Large intestine (tissue), 12 donors: ENCODE results near the gene GGT6. TPM values are rescaled to one million over a fixed set of nuclear protein-coding genes. Genes with fewer than 3 reads are reported as not detected.
A peak's percentile ranks its signal among the peaks of the same experiment; 100 is the strongest.
"Not testable (repeated sequence)": the region's sequence is repeated elsewhere in the genome, so short reads cannot be mapped to it uniquely, and the experiment has no call there.

Experiments
- DNase-seq, 2 donors: peaks; one replicate each; pipeline versions ENCODE4 v3.0.0 to v3.0.0-alpha.2; 2013
- H3K27ac ChIP-seq: one replicate; pipeline ENCODE4 v1.5.1; 2013; ENCODE audit warnings: low read length
- H3K27me3 ChIP-seq: 2 replicates; pipeline ENCODE4 v1.6.1; 2013; ENCODE audit warnings: low read length; ENCODE audit not compliant: control insufficient read depth, insufficient read depth
- H3K36me3 ChIP-seq: 2 replicates; pipeline ENCODE4 v1.6.1; 2013; ENCODE audit warnings: low read length; ENCODE audit not compliant: control insufficient read depth, insufficient read depth
- H3K4me1 ChIP-seq: one replicate; pipeline ENCODE4 v1.6.1; 2013; ENCODE audit warnings: low read length; ENCODE audit not compliant: control insufficient read depth, insufficient read depth
- H3K4me3 ChIP-seq: one replicate; pipeline ENCODE4 v1.5.1; 2013; ENCODE audit warnings: low read length
- H3K9me3 ChIP-seq: one replicate; pipeline ENCODE4 v1.6.1; 2013; ENCODE audit warnings: mild to moderate bottlenecking, low read depth, low read length, moderate library complexity; ENCODE audit not compliant: control insufficient read depth
- WGBS: methylation state at CpG from one replicate; pipeline ENCODE4 v1.1.5; 2013; ENCODE audit warnings: low lambda C conversion rate; ENCODE audit not compliant: insufficient coverage; 5-methylcytosine and 5-hydroxymethylcytosine counted together
- long read RNA-seq, 11 donors: transcript quantifications; one replicate each; lab custom pipeline, GENCODE V29; 2026
- polyA plus RNA-seq: library from polyadenylated mRNA; unstranded; fragments of 120-200 nt; gene quantifications from one replicate; pipeline ENCODE4 v1.2.1, GENCODE V29; 2013

The GGT6 gene, protein sequence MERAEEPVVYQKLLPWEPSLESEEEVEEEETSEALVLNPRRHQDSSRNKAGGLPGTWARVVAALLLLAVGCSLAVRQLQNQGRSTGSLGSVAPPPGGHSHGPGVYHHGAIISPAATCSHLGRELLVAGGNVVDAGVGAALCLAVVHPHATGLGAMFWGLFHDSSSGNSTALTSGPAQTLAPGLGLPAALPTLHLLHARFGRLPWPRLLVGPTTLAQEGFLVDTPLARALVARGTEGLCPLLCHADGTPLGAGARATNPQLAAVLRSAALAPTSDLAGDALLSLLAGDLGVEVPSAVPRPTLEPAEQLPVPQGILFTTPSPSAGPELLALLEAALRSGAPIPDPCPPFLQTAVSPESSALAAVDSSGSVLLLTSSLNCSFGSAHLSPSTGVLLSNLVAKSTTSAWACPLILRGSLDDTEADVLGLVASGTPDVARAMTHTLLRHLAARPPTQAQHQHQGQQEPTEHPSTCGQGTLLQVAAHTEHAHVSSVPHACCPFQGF
- polyA plus RNA-seq = 2.7 TPM
- long read RNA-seq, donor 1, partial matches to known transcripts = 0 of 2 reads
- long read RNA-seq, donor 1, other reads (novel, unspliced or antisense) = 0 of 2 reads
- long read RNA-seq, donor 2, partial matches to known transcripts = 0 of 1 reads
- long read RNA-seq, donor 2, other reads (novel, unspliced or antisense) = 0 of 1 reads
- long read RNA-seq, donor 3 = 0 reads
- long read RNA-seq, donor 4 = 0 reads
- long read RNA-seq, donor 5 = 0 reads
- long read RNA-seq, donor 6 = 0 reads
- long read RNA-seq, donor 7, partial matches to known transcripts = 0 of 1 reads
- long read RNA-seq, donor 7, other reads (novel, unspliced or antisense) = 0 of 1 reads
- long read RNA-seq, donor 8, partial matches to known transcripts = 0 of 1 reads
- long read RNA-seq, donor 8, other reads (novel, unspliced or antisense) = 0 of 1 reads
- long read RNA-seq, donor 9, partial matches to known transcripts = 0 of 1 reads
- long read RNA-seq, donor 9, other reads (novel, unspliced or antisense) = 0 of 1 reads
- long read RNA-seq, donor 10 = 0 reads
- long read RNA-seq, donor 11, partial matches to known transcripts = 0 of 1 reads
- long read RNA-seq, donor 11, other reads (novel, unspliced or antisense) = 0 of 1 reads

DNA sequence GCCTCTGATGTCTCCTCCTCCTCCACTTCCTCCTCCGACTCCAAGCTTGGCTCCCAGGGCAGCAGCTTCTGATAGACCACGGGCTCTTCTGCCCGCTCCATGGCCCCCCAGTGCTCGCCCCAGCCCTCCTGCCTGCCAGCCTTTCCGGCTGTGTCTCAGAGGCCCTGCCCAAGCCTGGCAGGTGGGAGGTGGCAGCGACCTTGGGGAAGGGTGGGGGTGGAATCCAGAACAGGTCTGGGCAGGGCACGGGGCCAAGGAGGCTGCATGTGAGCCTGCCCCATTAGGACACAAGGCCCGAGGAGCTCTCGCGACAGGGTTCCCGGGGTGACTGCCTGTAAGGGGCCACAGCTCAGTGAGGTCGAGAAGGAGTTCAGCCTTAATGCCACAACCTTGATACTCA lies at the start of gene GGT6:
Gene GGT6 (minus strand): TSS at position 157 of the 400 bp plus-strand sequence. CDS start 56 bp downstream, at position 101.
- no peak within 1 kb of the TSS for H3K4me3 ChIP-seq

DNA sequence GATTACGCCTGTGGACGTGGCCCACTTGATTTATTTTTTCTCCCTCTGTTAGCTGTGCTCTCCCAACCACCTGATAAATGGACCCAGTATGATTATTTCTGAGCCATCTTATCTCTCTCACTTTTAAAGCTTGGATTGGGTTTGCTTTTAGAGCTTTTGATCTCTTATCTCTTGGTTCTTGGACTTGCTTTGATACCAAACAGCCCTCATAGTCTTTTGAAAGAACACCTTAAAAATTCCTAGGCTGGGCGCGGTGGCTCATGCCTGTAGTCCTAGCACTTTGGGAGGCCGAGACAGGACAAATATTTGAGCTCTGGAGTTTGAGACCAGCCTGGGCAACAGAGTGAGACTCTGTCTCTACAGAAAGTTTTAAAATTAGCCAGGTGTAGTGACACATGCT lies 49.8 kb upstream of the GGT6 start:
- Histone ChIP-seq H3K36me3 (no peaks in the 10 kb centered on the region), H3K27me3 (no peaks in the 10 kb centered on the region), H3K4me1 (peaks cover 49% of the 10 kb centered on the region), H3K4me3 (no peak overlapping the region), H3K27ac (peak overlapping the region; percentile 86), H3K9me3 (no peaks in the 10 kb centered on the region)
- no CpG with 5 or more reads among the region's 5 CpGs for WGBS
- peak in 1 of 2 donors; percentile 42 for DNase-seq

More for the DNA sequence above, at the start of gene GGT6:
- DNase-seq = peak in 1 of 2 donors; percentile 65
- WGBS = no CpG with 5 or more reads among the region's 12 CpGs
- peak within 1 kb of the TSS; percentile 47 for H3K27ac ChIP-seq
- H3K9me3 ChIP-seq = no peaks in the 10 kb centered on the region
- H3K27me3 ChIP-seq = no peaks in the 10 kb centered on the region
- peaks cover 41% of the 10 kb centered on the region for H3K4me1 ChIP-seq
- H3K36me3 ChIP-seq = no peaks in the 10 kb centered on the region

DNA sequence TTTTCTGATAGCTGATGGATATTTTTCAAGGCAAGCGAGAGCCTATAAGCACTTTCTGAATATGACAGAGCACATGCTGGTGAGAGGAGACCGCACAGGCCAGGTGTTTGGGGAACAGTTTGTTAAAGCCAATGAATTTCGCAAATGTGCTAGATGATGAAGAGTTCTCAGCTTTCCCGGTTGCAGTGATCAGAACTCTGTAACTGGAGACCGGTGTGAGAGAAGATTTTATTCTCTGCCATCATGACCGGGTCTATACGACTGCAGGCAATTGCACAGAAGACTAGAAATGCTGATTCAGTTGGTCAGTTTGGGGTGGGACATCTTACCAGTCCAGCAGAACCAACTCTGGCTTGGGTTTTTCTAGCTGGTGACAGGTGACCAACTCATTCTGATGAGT lies 49.4 kb upstream of the GGT6 start:
- Histone ChIP-seq H3K4me1 (peaks cover 49% of the 10 kb centered on the region), H3K27me3 (no peaks in the 10 kb centered on the region), H3K27ac (peak overlapping the region; percentile 86), H3K36me3 (no peaks in the 10 kb centered on the region), H3K9me3 (no peaks in the 10 kb centered on the region), H3K4me3 (no peak overlapping the region)
- no peak for DNase-seq
- WGBS = no CpG with 5 or more reads among the region's 7 CpGs

DNA sequence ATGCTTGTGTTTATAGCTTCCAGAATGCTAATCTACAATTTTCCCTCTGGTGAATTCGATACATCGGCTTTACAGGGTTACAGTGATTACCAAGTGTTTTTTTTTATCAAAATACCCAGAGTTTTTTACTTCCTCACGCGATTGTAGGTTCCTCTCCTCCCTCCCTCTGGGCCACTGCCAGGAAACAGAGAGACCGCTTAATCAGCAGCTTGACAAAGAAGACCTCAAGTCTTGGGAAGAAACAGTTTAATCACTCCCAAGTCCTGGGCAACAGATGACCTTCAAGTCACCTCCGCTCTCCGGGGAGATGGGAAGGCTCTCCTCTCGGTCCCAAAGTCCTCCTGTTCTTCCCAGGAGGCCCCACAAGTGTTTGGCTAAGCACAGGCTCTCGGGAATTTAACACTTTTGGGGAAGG lies 47.4 kb upstream of the GGT6 start:
- Histone ChIP-seq H3K27ac (peak overlapping the region; percentile 82), H3K4me1 (peaks cover 49% of the 10 kb centered on the region), H3K27me3 (no peaks in the 10 kb centered on the region), H3K36me3 (peaks cover 3% of the 10 kb centered on the region), H3K4me3 (no peak overlapping the region), H3K9me3 (no peaks in the 10 kb centered on the region)
- DNase-seq = peak; percentile 74 to 86
- no CpG with 5 or more reads among the region's 9 CpGs for WGBS

DNA sequence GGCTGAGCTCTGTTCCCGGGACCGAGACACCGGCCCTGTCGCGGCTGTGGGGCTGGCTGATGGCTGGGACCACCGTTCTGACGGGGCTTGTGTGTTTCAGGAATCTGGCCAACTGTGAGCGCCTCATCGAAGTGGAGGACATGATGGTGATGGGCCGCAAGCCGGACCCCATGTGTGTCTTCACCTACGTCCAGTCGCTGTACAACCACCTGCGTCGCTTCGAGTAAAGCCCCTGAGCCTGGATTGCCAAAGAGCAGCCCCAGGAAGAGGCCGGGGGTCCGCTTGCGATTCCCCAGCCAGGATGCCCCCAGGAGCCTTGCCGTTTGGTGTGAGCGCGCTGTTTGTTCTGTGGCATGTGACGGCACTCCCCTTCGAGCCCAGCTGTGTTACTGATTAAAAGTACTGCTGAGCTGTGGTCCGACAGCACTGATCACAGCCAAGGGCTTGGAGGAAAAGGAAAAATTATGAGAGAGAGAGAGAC lies 46.9 kb upstream of the GGT6 start:
- no peak overlapping the region for H3K4me3 ChIP-seq
- peak; percentile 59 to 79 for DNase-seq
- peak overlapping the region; percentile 82 for H3K27ac ChIP-seq
- H3K36me3 ChIP-seq = peaks cover 4% of the 10 kb centered on the region
- H3K4me1 ChIP-seq = peaks cover 49% of the 10 kb centered on the region
- no CpG with 5 or more reads among the region's 25 CpGs for WGBS
- H3K27me3 ChIP-seq = no peaks in the 10 kb centered on the region
- no peaks in the 10 kb centered on the region for H3K9me3 ChIP-seq

DNA sequence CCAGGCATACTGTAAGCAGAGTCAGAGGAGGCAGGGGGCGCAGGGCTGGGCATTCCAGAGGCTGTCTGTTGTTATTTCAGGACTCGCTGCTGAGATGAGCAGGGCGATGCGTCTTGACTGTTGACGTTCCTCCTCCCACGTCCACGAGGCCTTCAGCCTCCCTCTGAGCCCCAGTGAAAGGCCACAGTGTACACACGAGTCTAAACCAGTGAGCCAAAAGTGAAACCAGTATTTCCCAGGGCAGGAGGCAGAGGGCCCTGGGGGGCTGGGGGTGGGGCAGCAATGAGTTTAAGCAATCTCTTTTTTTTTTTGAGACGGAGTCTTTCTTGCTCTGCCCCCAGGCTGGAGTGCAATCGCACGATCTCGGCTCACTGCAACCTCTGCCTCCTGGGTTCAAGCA lies 45.4 kb upstream of the GGT6 start:
- WGBS = no CpG with 5 or more reads among the region's 12 CpGs
- DNase-seq = peak; percentile 71 to 81
- no peak overlapping the region for H3K4me3 ChIP-seq

DNA sequence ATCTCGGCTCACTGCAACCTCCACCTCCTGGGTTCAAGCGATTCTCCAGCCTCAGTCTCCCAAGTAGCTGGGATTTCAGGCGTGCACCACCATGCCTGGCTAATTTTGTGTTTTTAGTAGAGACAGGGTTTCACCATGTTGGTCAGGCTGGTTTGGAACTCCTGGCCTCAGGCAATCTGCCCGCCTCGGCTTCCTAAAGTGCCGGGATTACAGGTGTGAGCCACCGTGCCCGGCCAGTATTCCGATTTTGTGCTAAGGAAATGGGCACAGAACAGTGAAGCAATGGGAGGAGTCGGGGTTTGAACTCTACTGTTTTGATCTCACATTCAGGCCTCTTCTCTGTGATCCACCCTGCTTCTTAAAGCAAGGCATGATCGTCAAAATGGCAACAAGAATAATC lies 44.4 kb upstream of the GGT6 start:
- not testable (repeated sequence) for H3K4me3 ChIP-seq, H3K27me3 ChIP-seq, H3K27ac ChIP-seq, H3K36me3 ChIP-seq, H3K9me3 ChIP-seq, DNase-seq
- H3K4me1 ChIP-seq = peaks cover 54% of the 10 kb centered on the region
- WGBS = no CpG with 5 or more reads among the region's 11 CpGs

More for the DNA sequence above, 45.4 kb upstream of the GGT6 start:
- Histone ChIP-seq H3K36me3 (peaks cover 4% of the 10 kb centered on the region), H3K27me3 (no peaks in the 10 kb centered on the region), H3K27ac (peak overlapping the region; percentile 44), H3K4me1 (peaks cover 48% of the 10 kb centered on the region), H3K9me3 (no peaks in the 10 kb centered on the region)

DNA sequence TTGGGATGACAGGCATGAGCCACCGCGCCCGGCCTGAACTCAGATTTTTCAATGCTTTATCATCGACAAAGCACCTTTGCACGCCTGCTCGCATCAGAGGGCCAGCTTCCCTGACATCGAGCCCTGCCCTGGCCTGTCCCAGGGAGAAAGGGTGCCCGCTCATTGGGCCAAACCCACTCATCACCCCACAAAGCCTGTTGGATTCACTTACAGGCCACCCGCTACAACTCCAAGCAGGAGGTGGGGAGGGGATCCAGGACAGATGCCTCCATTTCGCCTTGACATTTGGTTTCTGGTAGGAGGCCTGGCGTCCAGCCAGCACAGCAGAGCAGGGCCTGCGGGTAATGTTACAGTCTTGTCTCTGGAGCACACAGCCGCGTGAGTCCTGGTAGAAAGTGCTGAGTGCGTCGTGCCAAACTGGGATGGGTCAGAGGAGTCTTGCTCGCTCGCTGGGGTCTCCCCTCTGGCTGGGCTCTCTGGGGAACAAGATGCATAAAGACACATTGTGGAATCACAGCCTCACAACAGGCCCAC lies 43.8 kb upstream of the GGT6 start:
- Histone ChIP-seq H3K27ac (no peak overlapping the region), H3K9me3 (no peaks in the 10 kb centered on the region), H3K27me3 (no peaks in the 10 kb centered on the region), H3K4me1 (peaks cover 54% of the 10 kb centered on the region), H3K36me3 (peaks cover 4% of the 10 kb centered on the region), H3K4me3 (no peak overlapping the region)
- peak in 1 of 2 donors; percentile 31 for DNase-seq
- WGBS = no CpG with 5 or more reads among the region's 18 CpGs

DNA sequence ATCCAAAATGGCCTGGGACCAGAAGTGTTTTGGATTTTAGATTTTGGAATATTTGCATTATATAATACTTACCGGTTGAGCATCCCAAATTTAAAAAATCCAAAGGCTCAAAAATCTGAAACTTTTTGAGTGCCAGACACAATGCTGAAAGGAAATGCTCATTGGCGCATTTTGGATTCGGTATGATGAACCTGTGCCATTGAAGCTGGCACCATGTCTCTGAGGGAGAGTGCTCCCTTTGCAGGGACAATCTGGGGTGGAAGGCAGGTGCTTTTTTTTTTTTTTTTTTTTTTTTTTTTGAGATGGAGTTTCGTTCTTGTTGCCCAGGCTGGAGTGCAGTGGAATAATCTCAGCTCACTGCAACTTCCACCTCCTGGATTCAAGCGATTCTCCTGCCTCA lies 41.7 kb upstream of the GGT6 start:
- peaks cover 48% of the 10 kb centered on the region for H3K4me1 ChIP-seq
- DNase-seq = no peak
- H3K4me3 ChIP-seq = no peak overlapping the region
- no peak overlapping the region for H3K27ac ChIP-seq
- H3K36me3 ChIP-seq = peaks cover 13% of the 10 kb centered on the region
- WGBS = no CpG with 5 or more reads among the region's 5 CpGs
- H3K27me3 ChIP-seq = no peaks in the 10 kb centered on the region
- H3K9me3 ChIP-seq = no peaks in the 10 kb centered on the region

DNA sequence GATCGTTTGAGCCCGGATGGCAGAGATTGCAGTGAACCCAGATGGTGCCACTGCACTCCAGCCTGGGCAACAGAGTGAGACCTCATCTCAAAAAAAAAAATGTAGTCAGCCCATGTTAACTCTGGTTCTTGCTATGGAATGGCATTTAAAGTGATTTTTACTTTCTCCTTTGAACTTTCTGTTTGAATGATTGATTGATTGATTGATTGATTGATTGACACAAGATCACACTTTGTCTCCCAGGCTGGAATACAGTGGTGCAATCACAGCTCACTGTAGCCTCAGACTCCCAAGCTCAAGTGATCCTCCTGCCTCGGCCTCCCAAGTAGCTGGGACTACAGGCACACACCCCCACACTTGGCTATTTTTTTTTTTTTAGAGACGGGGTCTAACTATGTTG lies 40.9 kb upstream of the GGT6 start:
- DNase-seq = no peak
- H3K9me3 ChIP-seq = no peaks in the 10 kb centered on the region
- peaks cover 18% of the 10 kb centered on the region for H3K36me3 ChIP-seq
- H3K4me1 ChIP-seq = peaks cover 41% of the 10 kb centered on the region
- H3K27me3 ChIP-seq = no peaks in the 10 kb centered on the region
- no CpG with 5 or more reads among the region's 4 CpGs for WGBS
- no peak overlapping the region for H3K4me3 ChIP-seq
- H3K27ac ChIP-seq = peak overlapping the region; percentile 89
